K562 (cell line): Measurements from ENCODE around the gene IL1RAPL2. TPM values are rescaled to one million over a fixed set of nuclear protein-coding genes. Genes with fewer than 3 reads are reported as not detected.

Source experiments
- ATAC-seq: fragments of 200-7000 bp; cut with Tn5 transposase; 3 replicates; pipeline ENCODE4 v1.9.1; 2020; ENCODE audit warnings: moderate library complexity
- BruUV-seq: library from RNA; stranded (reverse); fragments of 400-500 nt; replicated peaks from 2 replicates; lab custom pipeline; 2021; lab: Mats Ljungman, UMichigan
- CTCF ChIA-PET: fragments of 300-600 bp; formaldehyde crosslinking; extraction: SDS; loops from one replicate; lab custom pipeline; 2021; ENCODE audit warnings: low intra/inter-chr PET ratio; lab: Yijun Ruan, JAX
- POLR2A ChIA-PET: fragments of 300-600, 350-650 bp; sonication (Branson Sonifier 250); formaldehyde crosslinking; extraction: SDS; loops from one replicate; lab custom pipeline; 2021; ENCODE audit warnings: antibody characterized with exemption, inconsistent platforms; lab: Yijun Ruan, JAX
- DNase-seq, 4 experiments: peaks; one replicate each; pipeline versions ENCODE4 v3.0.0 to v3.0.0-alpha.2; 2011 to 2018; ENCODE audit warnings: low spot score in 3 of 4, mixed read lengths in 3 of 4; ENCODE audit errors: extremely low read depth in 1 of 4
- FAIRE-seq: peaks from 2 replicates; lab custom pipeline; 2011; peaks lifted over from hg19 to GRCh38; lab: Jason Lieb, UNC
- H2AFZ ChIP-seq: 2 replicates; pipeline ENCODE4 v1.6.0; 2011; ENCODE audit warnings: low read depth, low read length, control low read depth, inconsistent platforms
- H3K27ac ChIP-seq: fragments of 200-600 bp; 3 replicates; pipeline ENCODE4 v1.8.0; 2011; ENCODE audit warnings: low read depth, mild to moderate bottlenecking, control low read depth, inconsistent platforms, low read length, moderate library complexity, mixed read lengths; ENCODE audit errors: extremely low read depth
- H3K27me3 ChIP-seq, 2 experiments: fragments of 300-600 bp in 1 of 2; 2 replicates in 1 of 2; 3 replicates in 1 of 2; pipeline versions ENCODE4 v1.6.0 to v1.8.0; 2011; ENCODE audit warnings: inconsistent platforms in 2 of 2, low read length in 2 of 2, mild to moderate bottlenecking in 1 of 2, mixed read lengths in 1 of 2, moderate library complexity in 1 of 2; ENCODE audit not compliant: control insufficient read depth in 2 of 2, insufficient read depth in 2 of 2
- H3K36me3 ChIP-seq: fragments of 300-600 bp; 3 replicates; pipeline ENCODE4 v1.8.0; 2011; ENCODE audit warnings: mild to moderate bottlenecking, low read length, inconsistent platforms; ENCODE audit not compliant: control insufficient read depth, insufficient read depth
- H3K4me1 ChIP-seq, 2 experiments: fragments of 200-600 bp in 1 of 2; replicated peaks in 1 of 2; 2 replicates in 1 of 2; 3 replicates in 1 of 2; pipeline versions ENCODE4 v1.5.1 to v1.8.0; 2011; ENCODE audit warnings: inconsistent platforms in 2 of 2, low read length in 2 of 2, mild to moderate bottlenecking in 1 of 2, mixed read lengths in 1 of 2, moderate library complexity in 1 of 2; ENCODE audit not compliant: control insufficient read depth in 2 of 2, insufficient read depth in 2 of 2
- H3K4me2 ChIP-seq: 2 replicates; pipeline ENCODE4 v1.6.1; 2011; ENCODE audit warnings: low read length, control low read depth, inconsistent platforms, mixed read lengths; ENCODE audit not compliant: insufficient read depth
- H3K4me3 ChIP-seq: fragments of 200-600 bp; sonication (generic), shearing (Covaris generic); 2 replicates; pipeline ENCODE4 v1.5.1; 2016; ENCODE audit warnings: control low read depth, inconsistent platforms
- H3K79me2 ChIP-seq: fragments of 200-600 bp; 3 replicates; pipeline ENCODE4 v1.8.0; 2011; ENCODE audit warnings: low read length, inconsistent platforms; ENCODE audit not compliant: control insufficient read depth, insufficient read depth
- H3K9ac ChIP-seq, 2 experiments: 2 replicates each; pipeline versions ENCODE4 v1.6.0 to v1.6.1; 2011; ENCODE audit warnings: low read depth in 2 of 2, low read length in 2 of 2, control low read depth in 1 of 2, inconsistent platforms in 1 of 2, mild to moderate bottlenecking in 1 of 2, mixed read lengths in 1 of 2; ENCODE audit not compliant: insufficient read depth in 1 of 2
- H3K9me1 ChIP-seq: one replicate; pipeline ENCODE4 v1.6.0; 2011; ENCODE audit warnings: inconsistent platforms, mild to moderate bottlenecking, low read length, moderate library complexity; ENCODE audit not compliant: control insufficient read depth, insufficient read depth
- H3K9me3 ChIP-seq: replicated peaks from 2 replicates; pipeline ENCODE4 v1.5.1; 2011; ENCODE audit warnings: low read depth, low read length, inconsistent platforms; ENCODE audit not compliant: control insufficient read depth, insufficient read depth
- H4K20me1 ChIP-seq: replicated peaks from 2 replicates; pipeline ENCODE4 v1.6.1; 2011; ENCODE audit warnings: low read length, inconsistent platforms, mixed read lengths; ENCODE audit not compliant: control insufficient read depth, insufficient read depth
- DMBX1 ChIP-seq: fragments of 250-450 bp; sonication (Bioruptor Pico); IDR thresholded peaks from 2 replicates; pipeline ENCODE4 v1.8.0; 2022; ENCODE audit warnings: inconsistent platforms, mild to moderate bottlenecking, moderate library complexity, borderline replicate concordance
- GTF2B ChIP-seq: IDR thresholded peaks from 2 replicates; pipeline ENCODE4 v1.6.1; 2011; ENCODE audit not compliant: insufficient read length; ENCODE audit errors: extremely low read depth
- NELFE ChIP-seq: IDR thresholded peaks from 2 replicates; pipeline ENCODE4 v1.6.1; 2011; ENCODE audit warnings: mild to moderate bottlenecking; ENCODE audit not compliant: insufficient read depth, insufficient read length
- NONO ChIP-seq, 2 experiments: fragments of 200-400 bp in 1 of 2; fragments of 450-650 bp in 1 of 2; formaldehyde crosslinking in 1 of 2; IDR thresholded peaks; 2 replicates each; pipeline ENCODE4 v1.6.1; 2017; ENCODE audit warnings: low read depth in 2 of 2, mild to moderate bottlenecking in 2 of 2, moderate library complexity in 2 of 2, low read length in 1 of 2
- ZNF224 ChIP-seq: sonication (generic); formaldehyde crosslinking; IDR thresholded peaks from 2 replicates; pipeline ENCODE4 v1.8.0; 2022; ENCODE audit warnings: mild to moderate bottlenecking, missing genetic modification reagents
- ZNF511 ChIP-seq: sonication (generic); formaldehyde crosslinking; IDR thresholded peaks from 2 replicates; pipeline ENCODE4 v1.8.0; 2022; ENCODE audit warnings: mild to moderate bottlenecking, missing genetic modification reagents
- ZNF699 ChIP-seq: fragments of 250-450 bp; sonication (Bioruptor Pico); IDR thresholded peaks from 2 replicates; pipeline ENCODE4 v1.8.0; 2021; ENCODE audit warnings: mild to moderate bottlenecking, moderate library complexity; ENCODE audit not compliant: insufficient replicate concordance
- ZNF740 ChIP-seq, 3 experiments: fragments of 200-800 bp in 1 of 3; sonication (Bioruptor generic) in 1 of 3; sonication (generic) in 1 of 3; formaldehyde crosslinking in 1 of 3; IDR thresholded peaks; 2 replicates each; pipeline versions ENCODE4 v1.6.1 to v1.8.0; 2016 to 2022; ENCODE audit warnings: mild to moderate bottlenecking in 2 of 3, missing compliant biosample characterization in 2 of 3, missing genetic modification characterization in 2 of 3, missing genetic modification reagents in 1 of 3
- WGBS: fragments of 100-300 bp; shearing (Covaris generic); methylation state at CpG from one replicate; pipeline ENCODE4 v1.1.6; 2016; ENCODE audit warnings: low coverage, mixed read lengths; ENCODE audit not compliant: insufficient coverage; ENCODE audit errors: missing lambda C conversion rate; 5-methylcytosine and 5-hydroxymethylcytosine counted together
- in situ Hi-C: fragments of 300-500 bp; cut with MboI; formaldehyde crosslinking; loops from 4 replicates; pipeline ENCODE4 v1.15.0; 2018; ENCODE audit warnings: inconsistent platforms, mixed read lengths
- intact Hi-C: fragments of 100-400 bp; cut with micrococcal nuclease; formaldehyde crosslinking; loops from 2 replicates; pipeline ENCODE4 v1.14.2; 2022
- polyA plus RNA-seq, 8 experiments: library from polyadenylated mRNA; depleted of rRNA in 4 of 8; stranded (reverse) in 5 of 8; unstranded in 3 of 8; fragments of >200 nt; fragmentation: Nextera tagmentation in 2 of 8; fragmentation: Illumina TruSeq in 1 of 8; extraction: Ambion mirVana in 2 of 8; extraction: Trizol in 1 of 8; gene quantifications; 2 replicates each; pipeline versions ENCODE4 v1.2.1 to v1.2.3, GENCODE V29; 2011 to 2014; ENCODE audit warnings: inconsistent platforms in 1 of 8, missing spikeins in 1 of 8
- total RNA-seq, 7 experiments: library from RNA; depleted of rRNA in 6 of 7; stranded (reverse); fragments of >200 nt in 6 of 7; fragmentation: Illumina TruSeq in 2 of 7; extraction: Trizol in 2 of 7; gene quantifications; 2 replicates each; pipeline versions ENCODE4 v1.2.1 to v1.2.3, GENCODE V29; 2011 to 2021; ENCODE audit warnings: low replicate concordance in 1 of 7
- TF ChIP-seq, protein P1 (sequence below): sonication (generic); formaldehyde crosslinking; IDR thresholded peaks from 2 replicates; pipeline ENCODE4 v1.8.1; 2023; ENCODE audit warnings: mild to moderate bottlenecking, missing genetic modification reagents, moderate library complexity

Gene IL1RAPL2
- total and polyA plus RNA-seq, 9 of the 15 experiments (the other 6 are each of a cell fraction or from before 2014, with no cell fraction given) = not detected

- DNase-seq (no peak), FAIRE-seq (no peak), ATAC-seq (no peak)
- POLR2A ChIA-PET = no interaction called here
- TF ChIP-seq NELFE (no peak), GTF2B (no peak), ZNF224 (CRISPR knock-in tag) (no peak), ZNF511 (CRISPR knock-in tag) (no peak), ZNF699 (CRISPR knock-in tag) (no peak), ZNF740 (CRISPR knock-in tag; IDR thresholded peaks at IDR 0.05) (no peak), ZNF740 (tag; IDR thresholded peaks at IDR 0.05) (no peak), NONO (IDR thresholded peaks at IDR 0.05; ENCODE audit: low read depth in 2 of 2, low read length in 1 of 2) (no peak), DMBX1 (CRISPR knock-in tag) (no peak)
- TF ChIP-seq, protein P1, sequence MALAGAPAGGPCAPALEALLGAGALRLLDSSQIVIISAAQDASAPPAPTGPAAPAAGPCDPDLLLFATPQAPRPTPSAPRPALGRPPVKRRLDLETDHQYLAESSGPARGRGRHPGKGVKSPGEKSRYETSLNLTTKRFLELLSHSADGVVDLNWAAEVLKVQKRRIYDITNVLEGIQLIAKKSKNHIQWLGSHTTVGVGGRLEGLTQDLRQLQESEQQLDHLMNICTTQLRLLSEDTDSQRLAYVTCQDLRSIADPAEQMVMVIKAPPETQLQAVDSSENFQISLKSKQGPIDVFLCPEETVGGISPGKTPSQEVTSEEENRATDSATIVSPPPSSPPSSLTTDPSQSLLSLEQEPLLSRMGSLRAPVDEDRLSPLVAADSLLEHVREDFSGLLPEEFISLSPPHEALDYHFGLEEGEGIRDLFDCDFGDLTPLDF (CRISPR knock-in tag) = no peak
- no peak overlapping the region for H2AFZ ChIP-seq
- intact Hi-C loops = loop anchor here (5.0 kb wide), 1 partner anchor 354 kb away; no protein-coding TSS in a partner anchor
- H3K36me3 ChIP-seq = no peaks in the 10 kb centered on the region
- H3K27ac ChIP-seq = no peak overlapping the region
- no peak overlapping the region for H3K9ac ChIP-seq
- H3K9me3 ChIP-seq = no peaks in the 10 kb centered on the region
- BruUV-seq = no TSS peak
- CTCF ChIA-PET = no interaction called here
- H3K9me1 ChIP-seq = no peaks in the 10 kb centered on the region
- H3K4me2 ChIP-seq = no peak overlapping the region
- no peak overlapping the region for H3K4me3 ChIP-seq
- H4K20me1 ChIP-seq = no peaks in the 10 kb centered on the region
- in situ Hi-C loops = no loop called here
- no peaks in the 10 kb centered on the region for H3K4me1 ChIP-seq
- no peaks in the 10 kb centered on the region for H3K79me2 ChIP-seq
- WGBS = 7% methylated on average over 18 of the region's 23 CpGs
- H3K27me3 ChIP-seq = peaks cover 0 to 27% of the 10 kb centered on the region in 2 experiments; a peak in 2 of 5 replicates
These were observed 2.4 kb downstream of the IL1RAPL2 start for GRCh38 chrX:104568304-104568915.
